ENCODE measurements around the gene NTN1.

GRCh38 chr17:9199571-9200551 is 178.6 kb downstream of the NTN1 start:
- TF ChIP-seq, protein P1, sequence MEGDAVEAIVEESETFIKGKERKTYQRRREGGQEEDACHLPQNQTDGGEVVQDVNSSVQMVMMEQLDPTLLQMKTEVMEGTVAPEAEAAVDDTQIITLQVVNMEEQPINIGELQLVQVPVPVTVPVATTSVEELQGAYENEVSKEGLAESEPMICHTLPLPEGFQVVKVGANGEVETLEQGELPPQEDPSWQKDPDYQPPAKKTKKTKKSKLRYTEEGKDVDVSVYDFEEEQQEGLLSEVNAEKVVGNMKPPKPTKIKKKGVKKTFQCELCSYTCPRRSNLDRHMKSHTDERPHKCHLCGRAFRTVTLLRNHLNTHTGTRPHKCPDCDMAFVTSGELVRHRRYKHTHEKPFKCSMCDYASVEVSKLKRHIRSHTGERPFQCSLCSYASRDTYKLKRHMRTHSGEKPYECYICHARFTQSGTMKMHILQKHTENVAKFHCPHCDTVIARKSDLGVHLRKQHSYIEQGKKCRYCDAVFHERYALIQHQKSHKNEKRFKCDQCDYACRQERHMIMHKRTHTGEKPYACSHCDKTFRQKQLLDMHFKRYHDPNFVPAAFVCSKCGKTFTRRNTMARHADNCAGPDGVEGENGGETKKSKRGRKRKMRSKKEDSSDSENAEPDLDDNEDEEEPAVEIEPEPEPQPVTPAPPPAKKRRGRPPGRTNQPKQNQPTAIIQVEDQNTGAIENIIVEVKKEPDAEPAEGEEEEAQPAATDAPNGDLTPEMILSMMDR (IDR thresholded peaks at IDR 0.05), result no peak
- no peak for TF ChIP-seq POLR2A (IDR thresholded peaks at IDR 0.05)
